Stimulated activated CD4-positive, alpha-beta T cell treated with anti-CD3 and anti-CD28 coated beads, Interleukin-1b, Interleukin-23, amount 100 ng/mL, for 24 hours (primary cell): ENCODE measurements around the gene TP53.
A peak's percentile ranks its signal among the peaks of the same experiment; 100 is the strongest.
"Not testable (repeated sequence)": the region's sequence is repeated elsewhere in the genome, so short reads cannot be mapped to it uniquely, and the experiment has no call there.

Experiments used
- DNase-seq, 4 experiments: peaks; one replicate each; pipeline ENCODE4 v3.0.0-alpha.2; 2020; ENCODE audit warnings: low read depth in 4 of 4, low spot score in 1 of 4

TP53 gene

DNA sequence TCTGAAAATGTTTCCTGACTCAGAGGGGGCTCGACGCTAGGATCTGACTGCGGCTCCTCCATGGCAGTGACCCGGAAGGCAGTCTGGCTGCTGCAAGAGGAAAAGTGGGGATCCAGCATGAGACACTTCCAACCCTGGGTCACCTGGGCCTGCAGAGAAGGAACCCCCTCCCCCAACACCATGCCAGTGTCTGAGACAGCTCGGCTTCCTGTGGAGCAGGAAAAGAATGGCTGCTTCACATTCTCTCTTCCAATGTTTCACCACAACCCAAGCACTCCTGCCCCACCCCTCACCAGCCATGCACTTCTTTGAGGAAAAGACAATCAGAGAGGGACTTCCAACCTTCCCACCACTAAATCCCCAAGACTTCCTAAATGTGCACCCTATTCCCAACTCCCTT lies 10.8 kb downstream of the TP53 start:
- DNase-seq = no peak

DNA sequence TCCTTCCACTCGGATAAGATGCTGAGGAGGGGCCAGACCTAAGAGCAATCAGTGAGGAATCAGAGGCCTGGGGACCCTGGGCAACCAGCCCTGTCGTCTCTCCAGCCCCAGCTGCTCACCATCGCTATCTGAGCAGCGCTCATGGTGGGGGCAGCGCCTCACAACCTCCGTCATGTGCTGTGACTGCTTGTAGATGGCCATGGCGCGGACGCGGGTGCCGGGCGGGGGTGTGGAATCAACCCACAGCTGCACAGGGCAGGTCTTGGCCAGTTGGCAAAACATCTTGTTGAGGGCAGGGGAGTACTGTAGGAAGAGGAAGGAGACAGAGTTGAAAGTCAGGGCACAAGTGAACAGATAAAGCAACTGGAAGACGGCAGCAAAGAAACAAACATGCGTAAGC lies 12.4 kb downstream of the TP53 start:
- no peak for DNase-seq

DNA sequence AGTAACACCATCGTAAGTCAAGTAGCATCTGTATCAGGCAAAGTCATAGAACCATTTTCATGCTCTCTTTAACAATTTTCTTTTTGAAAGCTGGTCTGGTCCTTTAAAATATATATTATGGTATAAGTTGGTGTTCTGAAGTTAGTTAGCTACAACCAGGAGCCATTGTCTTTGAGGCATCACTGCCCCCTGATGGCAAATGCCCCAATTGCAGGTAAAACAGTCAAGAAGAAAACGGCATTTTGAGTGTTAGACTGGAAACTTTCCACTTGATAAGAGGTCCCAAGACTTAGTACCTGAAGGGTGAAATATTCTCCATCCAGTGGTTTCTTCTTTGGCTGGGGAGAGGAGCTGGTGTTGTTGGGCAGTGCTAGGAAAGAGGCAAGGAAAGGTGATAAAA lies 14.1 kb downstream of the TP53 start:
- DNase-seq = peak in 1 of 4 experiments; percentile 23

DNA sequence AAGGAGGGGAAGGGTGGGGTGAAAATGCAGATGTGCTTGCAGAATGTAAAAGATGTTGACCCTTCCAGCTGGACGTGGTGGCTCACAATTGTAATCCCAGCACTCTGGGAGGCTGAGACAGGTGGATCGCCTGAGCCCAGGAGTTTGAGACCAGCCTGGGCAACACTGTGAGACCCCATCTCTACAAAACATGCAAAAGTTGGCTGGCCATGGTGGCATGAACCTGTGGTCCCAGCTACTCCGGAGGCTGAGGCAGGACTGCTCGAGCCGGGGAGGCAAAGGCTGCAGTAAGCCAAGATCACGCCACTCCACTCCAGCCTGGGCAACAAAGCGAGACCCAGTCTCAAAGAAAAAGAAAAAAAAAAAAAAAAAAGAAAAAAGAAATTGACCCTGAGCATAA lies 18.8 kb downstream of the TP53 start:
- DNase-seq = no peak

DNA sequence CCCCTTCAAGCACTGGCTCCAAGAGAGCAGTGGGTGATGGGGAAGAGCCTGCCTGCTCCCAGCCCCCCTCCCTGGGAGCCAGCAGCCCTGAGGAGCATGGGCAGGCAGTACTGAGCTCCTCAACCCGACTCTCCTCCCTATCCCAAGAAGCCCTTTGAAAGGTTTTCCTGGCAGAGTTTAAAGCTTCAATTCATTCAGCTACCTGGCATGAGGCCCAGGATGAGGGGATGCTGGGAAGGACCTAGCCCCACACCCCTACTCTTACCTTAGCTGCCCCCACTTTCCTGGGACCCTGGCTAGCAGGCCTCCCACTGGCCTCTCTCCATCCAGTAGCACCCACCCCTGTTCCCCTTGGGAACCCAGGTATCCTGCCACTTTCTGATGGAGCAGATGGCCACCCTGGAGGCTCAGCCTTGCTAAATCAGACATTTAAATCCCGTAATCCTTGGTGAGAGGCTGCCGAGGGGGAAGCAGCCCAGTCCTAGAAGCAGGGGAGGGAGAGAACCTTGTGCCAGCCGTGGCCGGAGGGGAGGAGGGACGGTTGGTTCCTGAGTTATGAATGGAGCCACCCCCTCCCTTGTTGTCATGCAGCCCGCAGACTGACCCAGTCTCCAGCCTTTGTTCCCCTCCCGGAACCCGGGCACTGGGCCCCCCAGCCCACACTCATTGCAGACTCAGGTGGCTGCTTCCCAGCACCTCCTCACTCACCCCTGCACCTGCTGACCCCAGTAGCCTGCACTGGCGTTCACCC lies 19.5 kb downstream of the TP53 start:
- no peak for DNase-seq

DNA sequence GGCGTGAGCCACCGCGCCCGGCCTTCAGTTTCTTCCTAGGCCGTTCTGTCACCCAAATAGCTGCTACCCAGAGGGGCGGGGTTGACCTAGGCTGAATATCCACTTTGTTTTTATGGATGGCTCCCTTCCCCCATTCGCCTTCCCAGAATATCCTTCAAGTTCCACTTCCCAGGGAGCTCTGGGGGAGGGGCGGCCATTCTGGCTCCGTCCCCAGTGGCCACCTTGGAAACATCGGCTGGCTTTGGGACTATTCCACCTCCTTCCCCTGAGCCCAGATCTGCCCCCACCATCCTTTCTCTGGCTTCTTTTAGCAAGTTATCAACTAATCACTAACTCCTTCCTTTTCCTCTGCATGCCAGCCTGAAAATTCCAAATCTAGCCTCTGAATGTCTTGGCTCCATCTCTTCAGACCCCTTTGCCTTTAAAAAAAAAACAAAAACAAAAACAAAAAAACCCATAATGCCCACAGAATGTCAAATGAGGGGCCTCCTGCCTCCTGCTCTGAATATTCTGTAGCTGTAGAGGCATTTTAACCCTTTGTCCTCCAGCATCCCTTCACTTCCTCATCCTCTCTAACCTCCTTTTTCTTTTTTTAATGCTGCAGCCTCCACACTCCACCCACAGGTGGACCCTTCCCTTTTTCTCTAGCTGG lies 30.2 kb downstream of the TP53 start:
- DNase-seq = no peak

DNA sequence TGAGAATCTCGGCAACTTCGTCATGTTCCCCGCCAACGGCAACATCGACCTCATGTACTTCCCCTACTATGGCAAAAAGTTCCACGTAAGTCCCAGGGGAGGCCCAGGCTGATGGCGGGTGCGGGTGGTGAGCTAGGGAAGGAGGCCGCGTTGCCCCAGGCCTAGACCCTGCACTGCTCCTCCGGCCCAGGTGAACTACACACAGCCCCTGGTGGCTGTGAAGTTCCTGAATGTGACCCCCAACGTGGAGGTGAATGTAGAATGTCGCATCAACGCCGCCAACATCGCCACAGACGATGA lies 31.8 kb downstream of the TP53 start:
- DNase-seq = no peak

DNA sequence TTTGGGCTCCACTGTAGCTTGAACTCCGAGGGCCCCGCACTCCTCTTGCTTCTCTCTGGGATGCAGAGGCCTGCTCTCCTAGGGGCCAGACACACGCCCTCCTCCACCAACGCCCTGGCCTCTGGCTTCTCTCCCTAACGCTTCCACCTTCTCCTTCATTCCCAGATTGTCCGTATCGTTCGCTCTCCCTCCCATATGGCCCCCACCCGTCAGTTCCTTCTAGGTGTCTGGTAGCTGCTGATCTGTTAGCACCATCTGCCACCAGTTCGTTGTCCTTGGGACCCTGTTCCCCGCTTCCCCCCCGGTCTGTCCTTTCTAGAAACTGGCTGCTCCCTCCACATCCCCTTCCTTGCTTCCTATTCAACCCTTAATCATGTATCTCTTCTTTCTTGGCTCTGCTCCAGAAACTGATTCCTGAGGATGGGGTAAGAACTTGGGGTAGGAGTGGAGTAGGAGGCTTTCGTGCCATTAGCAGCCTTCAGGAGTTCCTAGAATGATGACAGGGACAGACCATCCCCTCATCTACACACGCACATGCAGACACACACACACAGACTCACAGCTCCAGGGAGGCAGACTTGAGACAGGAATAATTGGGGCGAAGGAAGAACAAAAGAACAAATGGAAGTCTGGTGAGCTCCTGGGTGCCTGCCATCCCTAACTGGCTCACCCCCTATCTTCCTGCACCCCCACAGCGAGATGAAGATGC lies 32.3 kb downstream of the TP53 start:
- no peak for DNase-seq

DNA sequence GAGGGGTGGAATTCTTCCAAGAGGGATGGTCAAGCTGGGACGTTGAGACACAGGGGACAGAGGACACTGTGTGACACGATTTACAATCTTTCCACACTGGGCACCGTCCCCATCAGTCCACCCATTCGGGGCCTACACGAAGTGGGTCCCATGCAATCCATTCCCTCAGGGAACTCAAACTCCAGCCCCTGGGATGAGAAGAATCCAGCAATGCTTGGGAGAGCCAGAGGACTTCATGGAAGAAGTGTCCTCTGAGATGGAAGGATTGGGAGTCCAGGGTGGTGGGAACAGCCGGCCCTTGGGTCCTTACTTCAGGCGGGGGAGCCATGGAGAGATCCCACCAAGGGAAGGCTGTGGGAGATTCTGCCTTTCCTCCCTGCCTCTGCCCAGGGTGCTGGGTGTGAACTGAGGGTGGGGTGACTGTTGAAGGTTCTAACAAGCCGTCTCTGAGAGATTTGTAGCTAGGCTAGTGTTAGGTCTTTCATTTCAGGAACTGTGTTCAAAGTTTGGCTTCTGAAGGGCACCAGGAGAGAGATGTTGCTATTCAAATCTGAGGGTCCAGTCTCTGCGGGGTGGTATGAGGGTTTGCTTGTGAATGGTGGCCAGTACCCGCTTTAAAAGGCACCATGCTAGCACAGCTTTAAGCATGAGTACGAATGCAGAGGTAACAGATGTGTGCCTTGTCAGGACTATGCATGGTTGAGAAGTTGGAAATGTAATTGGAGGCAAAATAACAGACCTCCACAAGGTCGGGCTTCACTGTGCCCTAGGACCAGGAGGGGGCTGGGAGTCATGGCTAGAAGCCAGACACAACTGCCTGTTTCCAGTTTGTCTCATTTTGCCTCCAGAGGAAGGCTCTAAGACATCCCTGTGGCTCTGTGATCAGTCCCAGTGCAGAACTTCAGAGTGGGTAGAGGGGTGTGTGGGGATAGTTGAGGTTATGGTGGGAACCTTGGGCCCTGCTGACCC lies 34.6 kb downstream of the TP53 start:
- DNase-seq = no peak

DNA sequence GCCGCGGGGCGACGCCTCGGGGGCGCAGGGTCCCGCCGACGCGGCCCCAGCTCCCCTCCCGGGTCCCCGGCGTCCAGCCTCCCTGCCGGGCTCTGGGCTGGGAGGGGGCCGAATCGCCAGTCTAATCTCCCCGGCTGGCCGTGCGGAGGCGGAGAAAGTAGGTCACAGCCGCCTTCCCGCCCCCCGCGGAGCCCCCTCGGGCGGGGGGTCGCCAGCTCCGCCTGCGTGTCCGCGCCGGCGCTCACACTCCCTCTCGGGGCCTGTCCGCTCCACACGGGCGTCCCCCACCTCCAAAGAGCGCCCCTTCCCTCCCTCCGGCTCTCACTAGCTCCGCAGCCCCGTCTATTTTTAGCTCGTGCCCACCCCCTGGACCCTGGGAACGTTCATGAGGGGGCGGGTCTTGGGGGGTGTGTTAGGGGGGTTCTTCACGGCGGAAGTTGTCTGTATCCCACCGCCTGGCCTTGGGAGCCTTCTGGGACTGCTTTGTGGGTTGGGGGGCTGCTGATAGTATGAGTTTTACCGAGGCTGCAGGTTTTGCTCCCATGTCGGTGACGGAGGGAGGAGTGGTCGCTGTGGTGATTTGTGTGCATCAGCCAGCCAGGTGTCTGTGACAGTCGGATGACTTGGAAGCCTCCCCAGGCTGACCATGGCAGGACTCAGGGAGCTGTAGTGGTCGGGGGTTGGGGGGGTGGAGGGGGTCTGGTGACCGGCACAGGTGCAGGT lies 35.5 kb downstream of the TP53 start:
- DNase-seq = no peak

DNA sequence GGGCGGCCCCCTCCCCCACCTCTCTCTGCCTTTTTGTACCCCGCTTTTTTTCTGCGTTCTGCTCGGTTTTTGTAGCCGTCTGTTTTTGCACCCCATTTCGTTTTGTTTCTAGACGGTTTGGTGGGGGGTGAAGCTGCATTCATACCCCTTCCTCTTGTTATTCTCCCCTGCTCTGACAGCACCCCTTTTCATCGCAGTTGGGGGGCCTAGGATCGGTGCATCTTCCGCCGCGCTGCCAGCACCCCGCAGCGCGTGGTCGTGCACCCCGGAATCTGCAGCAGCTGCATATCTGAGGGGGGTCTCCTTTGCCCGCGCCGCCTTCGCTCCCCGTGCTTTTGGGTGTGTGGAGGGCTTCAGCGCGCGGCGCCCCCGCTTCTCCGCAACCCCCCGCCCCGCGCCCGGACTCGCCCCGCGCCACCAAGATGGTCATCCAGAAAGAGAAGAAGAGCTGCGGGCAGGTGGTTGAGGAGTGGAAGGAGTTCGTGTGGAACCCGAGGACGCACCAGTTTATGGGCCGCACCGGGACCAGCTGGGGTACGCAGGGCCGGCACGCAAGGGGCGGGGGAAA lies 36.1 kb downstream of the TP53 start:
- no peak for DNase-seq

DNA sequence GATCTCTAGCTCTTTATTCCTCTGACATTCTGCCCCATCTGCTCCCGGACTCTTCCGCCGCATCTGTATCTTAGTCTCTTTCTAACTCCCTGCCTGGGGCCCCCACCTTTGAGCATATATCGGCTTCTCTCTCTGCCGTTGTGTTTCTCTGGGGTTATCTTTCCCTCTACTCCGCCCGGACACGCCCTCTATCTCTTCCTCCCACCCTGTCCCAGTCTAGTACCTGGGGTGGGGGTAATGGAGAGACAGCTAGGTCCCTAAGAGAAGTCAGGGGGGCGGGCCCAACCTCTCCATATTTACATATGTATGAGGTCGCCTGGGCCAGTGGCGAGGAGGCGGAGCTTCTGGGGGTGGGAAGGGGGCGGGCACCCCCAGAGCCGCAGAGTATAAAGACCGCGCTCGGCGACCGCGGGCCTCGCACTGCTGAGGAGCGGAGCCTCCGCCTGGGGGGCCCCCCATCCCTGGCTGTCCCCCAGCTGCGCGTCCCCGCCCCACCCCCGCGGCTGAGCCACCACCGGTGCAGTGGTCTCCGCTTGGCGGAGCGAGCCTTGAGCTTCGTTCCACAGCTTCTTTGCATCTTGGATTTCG lies 36.7 kb downstream of the TP53 start, which contains the start of gene ATP1B2:
ATP1B2 (plus strand) TSS at position 418 of the 588 bp plus-strand sequence. CDS start 593 bp downstream, outside the sequence.
- peak; percentile 46 to 64 (median 54) for DNase-seq

DNA sequence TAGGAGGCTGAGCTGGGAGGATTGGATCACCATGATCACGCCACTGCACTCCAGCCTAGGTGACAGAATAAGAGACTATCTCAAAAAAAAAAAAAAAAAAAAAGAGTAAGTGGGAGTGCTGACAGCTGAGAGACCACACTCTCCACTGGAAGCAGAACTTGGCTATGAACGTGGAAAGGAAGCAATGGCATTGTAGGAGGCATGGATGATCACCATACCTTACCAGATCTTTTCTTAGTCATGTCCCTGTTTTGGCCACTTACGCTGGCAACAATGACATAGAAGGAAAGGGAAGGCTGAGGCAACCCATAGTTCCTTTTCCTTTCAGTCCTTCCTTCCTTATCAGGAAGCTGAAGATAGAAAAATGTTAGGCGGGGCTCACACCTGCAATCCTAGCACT lies 40.3 kb downstream of the TP53 start:
- no peak for DNase-seq

DNA sequence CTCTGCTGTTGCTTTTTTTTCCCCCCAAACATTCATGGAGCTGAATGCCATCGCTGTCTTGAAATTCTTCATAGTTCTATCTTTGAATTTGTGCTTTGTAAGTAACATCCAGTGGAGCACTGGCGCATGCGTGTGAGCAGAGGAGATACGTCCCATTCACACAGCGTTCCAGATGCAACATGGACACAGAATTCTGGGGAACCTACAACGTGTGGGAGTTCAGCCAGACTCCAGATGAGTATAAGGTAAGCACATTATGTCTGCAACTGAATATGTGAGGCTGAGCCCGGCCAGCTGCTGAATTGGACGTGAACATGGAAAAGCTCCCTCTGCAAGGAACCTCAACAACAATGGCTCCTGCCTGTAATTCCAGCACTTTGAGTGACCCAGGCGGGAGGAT lies 40.8 kb downstream of the TP53 start:
- DNase-seq = no peak

DNA sequence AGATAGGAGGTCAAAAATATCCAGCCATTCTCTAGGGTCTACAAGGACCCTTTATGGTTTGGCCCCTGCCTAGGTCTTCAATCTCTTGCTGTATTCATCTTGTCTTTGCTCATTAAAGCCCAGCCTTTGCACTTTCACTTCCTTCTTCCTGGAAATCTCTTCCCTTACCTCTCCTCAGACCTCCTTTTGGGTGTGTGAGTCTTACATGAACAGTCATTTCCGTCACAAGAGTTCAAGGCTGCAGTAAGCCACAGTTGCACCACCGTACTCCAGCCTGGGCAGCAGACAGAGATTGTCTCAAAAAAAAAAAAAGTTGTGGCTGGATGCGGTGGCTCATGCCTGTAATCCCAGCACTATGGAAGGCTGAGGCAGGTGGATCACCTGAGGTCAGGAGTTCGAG lies 42.5 kb downstream of the TP53 start:
- no peak for DNase-seq

DNA sequence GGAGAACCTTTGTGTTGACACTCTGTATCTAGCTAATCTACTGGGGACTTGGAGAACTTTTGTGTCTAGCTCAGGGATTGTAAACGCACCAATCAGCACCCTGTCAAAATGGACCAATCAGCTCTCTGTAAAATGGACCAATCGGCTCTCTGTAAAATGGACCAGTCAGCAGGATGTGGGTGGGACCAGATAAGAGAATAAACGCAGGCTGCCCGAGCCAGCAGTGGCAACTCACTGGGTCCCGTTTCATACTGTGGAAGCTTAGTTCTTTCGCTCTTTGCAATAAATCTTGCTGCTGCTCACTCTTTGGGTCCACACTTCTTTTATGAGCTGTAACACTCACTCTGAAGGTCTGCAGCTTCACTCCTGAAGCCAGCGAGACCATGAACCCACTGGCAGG lies 45.7 kb downstream of the TP53 start:
- not testable (repeated sequence) for DNase-seq

DNA sequence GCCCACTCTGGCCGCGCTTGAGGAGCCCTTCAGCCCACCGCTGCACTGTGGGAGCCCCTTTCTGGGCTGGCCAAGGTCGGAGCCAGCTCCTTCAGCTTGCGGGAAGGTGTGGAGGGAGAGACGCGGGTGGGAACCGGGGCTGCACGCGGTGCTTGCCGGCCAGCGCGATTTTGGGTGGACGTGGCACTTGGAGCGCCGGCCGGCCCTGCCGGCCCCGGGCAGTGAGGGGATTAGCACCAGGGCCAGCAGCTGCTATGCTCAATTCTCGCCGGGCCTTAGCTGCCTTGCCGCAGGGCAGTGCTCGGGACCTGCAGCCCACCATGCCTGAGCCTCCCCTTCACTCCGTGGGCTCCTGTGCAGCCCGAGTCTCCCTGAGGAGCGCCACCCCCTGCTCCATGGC lies 46.5 kb downstream of the TP53 start:
- DNase-seq = no peak

DNA sequence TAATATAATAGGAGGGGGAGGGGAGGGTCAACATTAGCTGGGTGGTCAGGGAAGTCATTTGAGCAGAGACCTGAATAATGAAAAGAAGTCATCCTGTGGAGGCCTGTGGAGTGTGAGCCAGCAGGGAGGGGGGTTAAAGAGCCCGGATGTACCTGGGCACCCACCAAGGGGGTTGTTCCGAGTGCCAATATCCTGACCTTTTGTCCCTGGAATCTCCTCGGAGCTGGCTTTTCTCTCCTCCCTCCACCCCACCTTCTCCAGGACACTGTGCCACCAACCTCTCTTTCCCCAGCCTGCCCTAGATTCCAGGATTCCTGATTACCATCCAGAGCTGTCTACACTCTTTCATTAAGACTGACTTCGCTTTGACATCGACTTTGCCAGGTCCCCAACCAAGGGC lies 51.1 kb downstream of the TP53 start:
- DNase-seq = no peak

DNA sequence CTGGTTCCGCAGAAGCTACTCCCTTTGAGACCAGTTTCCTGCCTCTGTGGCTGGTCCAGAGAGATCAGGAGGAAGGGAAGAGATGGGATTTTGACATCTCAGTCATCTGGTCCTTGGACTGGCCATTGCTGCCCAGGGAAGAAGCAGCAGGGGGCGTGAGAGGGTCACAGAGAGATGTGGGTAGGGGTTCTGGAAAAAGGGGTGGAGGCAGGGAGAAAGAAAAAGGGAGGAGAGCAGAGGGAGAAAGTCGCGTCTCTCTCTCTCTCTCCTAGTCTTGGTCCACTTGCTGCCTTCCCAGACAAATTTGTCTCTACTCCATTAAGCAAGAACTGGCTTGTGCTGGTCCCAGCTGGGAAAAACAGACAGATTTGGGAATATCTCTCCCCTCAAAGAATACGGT lies 52.9 kb downstream of the TP53 start:
- DNase-seq = no peak

DNA sequence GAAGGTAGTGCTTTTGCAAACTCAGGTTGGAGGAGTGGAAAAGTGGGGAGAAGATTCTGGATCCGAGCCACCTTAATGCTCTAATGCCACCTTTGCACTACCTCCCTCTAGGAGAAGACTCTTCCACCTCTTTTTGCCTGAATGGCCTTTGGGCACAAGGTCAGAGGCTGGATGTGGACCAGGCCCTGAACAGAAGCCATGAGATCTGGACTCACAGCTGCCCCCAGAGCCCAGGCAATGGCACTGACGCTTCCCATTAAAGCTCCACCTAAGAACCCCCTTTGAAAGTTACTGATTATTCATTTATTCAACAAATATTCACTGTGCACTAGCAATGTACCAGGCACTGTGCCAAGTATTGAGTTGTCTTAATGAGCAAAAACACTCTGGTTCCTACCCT lies 54.2 kb downstream of the TP53 start:
- DNase-seq = no peak
